Skeletal muscle satellite cell (primary cell): ENCODE data around the gene SOX15.

Source experiments
- H3K27me3 ChIP-seq: 2 replicates; pipeline ENCODE4 v1.7.0; 2013; ENCODE audit warnings: low read length; ENCODE audit not compliant: control insufficient read depth, insufficient read depth
- H3K36me3 ChIP-seq: 2 replicates; pipeline ENCODE4 v1.7.0; 2013; ENCODE audit warnings: mild to moderate bottlenecking, control low read depth, low read length; ENCODE audit not compliant: insufficient read depth
- H3K4me1 ChIP-seq: 2 replicates; pipeline ENCODE4 v1.7.0; 2013; ENCODE audit warnings: low read length; ENCODE audit not compliant: control insufficient read depth, insufficient read depth
- H3K4me2 ChIP-seq: 2 replicates; pipeline ENCODE4 v1.7.0; 2013; ENCODE audit warnings: mild to moderate bottlenecking, low read length
- H3K4me3 ChIP-seq: 2 replicates; pipeline ENCODE4 v1.7.0; 2013; ENCODE audit warnings: low read length
- H3K9ac ChIP-seq: 2 replicates; pipeline ENCODE4 v1.7.0; 2013; ENCODE audit warnings: mild to moderate bottlenecking, low read depth, low read length, moderate library complexity
- H3K9me3 ChIP-seq: replicated peaks from 2 replicates; pipeline ENCODE4 v1.7.0; 2013; ENCODE audit warnings: mild to moderate bottlenecking, control low read depth, low read length

The SOX15 gene

DNA sequence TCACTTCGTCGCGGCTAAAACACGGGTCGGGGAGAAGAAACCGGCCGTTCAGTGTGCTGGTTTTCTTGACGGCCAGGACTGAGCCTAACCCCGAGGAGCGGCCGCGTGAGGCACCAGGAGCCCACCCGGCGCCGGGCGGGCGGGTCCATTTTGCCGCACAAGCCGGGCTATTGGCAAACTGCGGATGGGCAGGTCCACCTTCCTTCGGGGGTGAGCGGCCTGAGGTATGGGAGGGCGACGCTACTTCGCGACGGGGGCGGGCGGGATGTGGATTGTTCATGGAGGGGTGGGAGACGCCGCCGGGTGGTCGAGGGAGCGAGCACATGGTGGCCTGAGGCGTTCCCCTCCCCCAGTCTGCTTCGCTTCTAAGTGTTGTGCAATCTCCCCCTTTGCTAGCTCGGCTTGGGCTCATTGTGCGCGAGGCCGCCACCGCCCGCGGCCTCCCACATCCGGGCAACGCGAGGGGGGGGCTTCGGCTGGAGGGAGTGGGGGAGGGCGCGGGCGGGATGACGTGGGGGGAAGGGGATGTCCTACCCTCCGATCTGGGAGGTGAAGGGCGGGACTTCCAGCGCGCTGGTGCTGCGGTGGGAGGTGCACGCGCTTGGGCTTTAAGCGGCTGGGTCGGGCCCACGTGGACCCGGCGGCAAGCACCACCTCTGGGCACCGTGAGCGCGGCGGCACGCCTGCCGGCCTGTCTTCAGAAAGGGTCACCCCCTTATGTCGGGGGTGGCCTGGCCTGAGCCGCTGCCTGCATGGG, 16.4 kb downstream of the SOX15 start:
- Histone ChIP-seq H3K9me3 (no peaks in the 10 kb centered on the region), H3K36me3 (peaks cover 76% of the 10 kb centered on the region), H3K9ac (peak overlapping the region; percentile 99), H3K4me2 (peak overlapping the region; percentile 89), H3K4me3 (peak overlapping the region; percentile 90), H3K27me3 (no peaks in the 10 kb centered on the region), H3K4me1 (peaks cover 44% of the 10 kb centered on the region)

DNA sequence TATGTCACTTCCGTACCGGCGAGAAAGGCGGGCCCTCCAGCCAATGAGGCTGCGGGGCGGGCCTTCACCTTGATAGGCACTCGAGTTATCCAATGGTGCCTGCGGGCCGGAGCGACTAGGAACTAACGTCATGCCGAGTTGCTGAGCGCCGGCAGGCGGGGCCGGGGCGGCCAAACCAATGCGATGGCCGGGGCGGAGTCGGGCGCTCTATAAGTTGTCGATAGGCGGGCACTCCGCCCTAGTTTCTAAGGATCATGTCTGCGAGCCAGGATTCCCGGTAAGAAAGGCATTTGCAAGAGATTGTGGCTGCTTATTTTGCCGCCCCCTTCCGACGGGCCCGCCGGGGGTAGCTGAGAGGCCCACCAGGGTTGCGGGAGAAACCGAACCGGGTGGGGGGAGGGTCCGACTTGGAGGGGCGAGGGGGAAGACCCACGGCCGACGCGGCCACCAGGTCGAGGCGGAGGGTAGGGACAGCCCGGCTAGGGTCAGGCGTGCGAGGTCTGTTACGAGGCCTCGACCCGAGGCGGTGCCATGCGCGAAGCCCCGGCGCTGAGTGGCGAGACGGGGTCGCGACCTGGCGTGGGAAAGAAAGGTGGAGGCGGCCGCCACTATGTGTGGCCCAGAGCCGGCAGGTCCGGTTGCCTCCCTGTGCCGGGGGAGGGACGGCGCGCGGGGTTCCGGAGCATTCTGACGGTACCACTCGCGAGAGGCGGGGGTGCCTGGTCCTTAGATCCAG, 17.1 kb downstream of the SOX15 start:
- Histone ChIP-seq H3K4me3 (peak overlapping the region; percentile 90), H3K27me3 (no peaks in the 10 kb centered on the region), H3K36me3 (peaks cover 70% of the 10 kb centered on the region), H3K4me1 (peaks cover 38% of the 10 kb centered on the region), H3K9me3 (no peaks in the 10 kb centered on the region), H3K9ac (peak overlapping the region; percentile 99), H3K4me2 (peak overlapping the region; percentile 50)

DNA sequence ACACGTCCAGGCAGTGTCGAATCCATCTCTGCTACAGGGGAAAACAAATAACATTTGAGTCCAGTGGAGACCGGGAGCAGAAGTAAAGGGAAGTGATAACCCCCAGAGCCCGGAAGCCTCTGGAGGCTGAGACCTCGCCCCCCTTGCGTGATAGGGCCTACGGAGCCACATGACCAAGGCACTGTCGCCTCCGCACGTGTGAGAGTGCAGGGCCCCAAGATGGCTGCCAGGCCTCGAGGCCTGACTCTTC, 17.6 kb downstream of the SOX15 start:
- Histone ChIP-seq H3K9me3 (no peaks in the 10 kb centered on the region), H3K4me1 (peaks cover 33% of the 10 kb centered on the region), H3K27me3 (no peaks in the 10 kb centered on the region), H3K9ac (peak overlapping the region; percentile 80), H3K36me3 (peaks cover 69% of the 10 kb centered on the region), H3K4me3 (peak overlapping the region; percentile 66), H3K4me2 (peak overlapping the region; percentile 80)

DNA sequence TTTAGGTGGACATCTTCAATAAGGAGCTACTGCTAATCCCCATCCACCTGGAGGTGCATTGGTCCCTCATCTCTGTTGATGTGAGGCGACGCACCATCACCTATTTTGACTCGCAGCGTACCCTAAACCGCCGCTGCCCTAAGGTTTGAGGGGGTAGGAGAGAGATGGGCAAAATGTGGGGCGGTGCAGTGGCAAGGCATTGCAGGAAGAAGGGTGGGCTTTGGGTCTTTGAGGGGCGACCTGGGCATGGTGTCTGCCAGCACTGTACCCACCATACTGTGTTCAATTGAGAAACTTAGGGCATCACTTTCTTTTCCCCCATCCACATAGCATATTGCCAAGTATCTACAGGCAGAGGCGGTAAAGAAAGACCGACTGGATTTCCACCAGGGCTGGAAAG, 19.5 kb downstream of the SOX15 start:
- Histone ChIP-seq H3K4me1 (peaks cover 16% of the 10 kb centered on the region), H3K9ac (no peak overlapping the region), H3K27me3 (no peaks in the 10 kb centered on the region), H3K9me3 (no peaks in the 10 kb centered on the region), H3K36me3 (peaks cover 65% of the 10 kb centered on the region), H3K4me3 (no peak overlapping the region), H3K4me2 (no peak overlapping the region)

DNA sequence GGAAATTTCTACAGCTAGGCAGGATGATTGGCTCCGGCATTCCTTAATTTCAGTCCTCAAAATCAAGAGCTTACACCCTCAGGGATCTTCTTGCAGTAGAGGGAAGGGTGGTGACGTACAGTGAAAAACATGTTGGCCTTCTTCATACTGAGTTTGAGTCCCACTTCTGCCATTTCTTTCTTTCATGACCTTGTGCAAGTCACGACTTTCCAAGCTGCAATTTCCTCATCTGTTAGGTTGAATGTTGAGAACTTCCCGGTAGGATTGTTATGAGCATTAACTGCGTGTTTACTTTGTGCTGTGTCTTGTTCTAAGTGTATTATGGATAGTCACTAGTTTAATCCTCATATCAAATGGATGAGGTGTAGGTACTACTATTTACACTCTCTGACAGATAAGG, 20.3 kb downstream of the SOX15 start:
- Histone ChIP-seq H3K9me3 (no peaks in the 10 kb centered on the region), H3K4me2 (no peak overlapping the region), H3K4me1 (peaks cover 8% of the 10 kb centered on the region), H3K27me3 (no peaks in the 10 kb centered on the region), H3K36me3 (peaks cover 65% of the 10 kb centered on the region), H3K9ac (no peak overlapping the region), H3K4me3 (no peak overlapping the region)

DNA sequence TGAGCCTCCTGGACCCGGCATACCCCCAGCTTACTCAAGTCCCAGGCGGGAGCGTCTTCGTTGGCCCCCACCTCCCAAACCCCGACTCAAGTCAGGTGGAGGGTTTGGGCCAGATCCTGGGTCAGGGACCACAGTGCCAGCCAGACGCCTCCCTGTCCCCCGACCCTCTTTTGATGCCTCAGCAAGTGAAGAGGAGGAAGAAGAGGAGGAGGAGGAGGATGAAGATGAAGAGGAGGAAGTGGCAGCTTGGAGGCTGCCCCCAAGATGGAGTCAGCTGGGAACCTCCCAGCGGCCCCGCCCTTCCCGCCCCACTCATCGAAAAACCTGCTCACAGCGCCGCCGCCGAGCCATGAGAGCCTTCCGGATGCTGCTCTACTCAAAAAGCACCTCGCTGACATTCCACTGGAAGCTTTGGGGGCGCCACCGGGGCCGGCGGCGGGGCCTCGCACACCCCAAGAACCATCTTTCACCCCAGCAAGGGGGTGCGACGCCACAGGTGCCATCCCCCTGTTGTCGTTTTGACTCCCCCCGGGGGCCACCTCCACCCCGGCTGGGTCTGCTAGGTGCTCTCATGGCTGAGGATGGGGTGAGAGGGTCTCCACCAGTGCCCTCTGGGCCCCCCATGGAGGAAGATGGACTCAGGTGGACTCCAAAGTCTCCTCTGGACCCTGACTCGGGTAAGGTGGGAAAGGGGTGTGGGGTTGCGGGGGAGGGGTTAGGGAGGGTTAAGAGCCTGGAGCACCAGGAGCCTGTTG, 26.6 kb downstream of the SOX15 start:
- Histone ChIP-seq H3K36me3 (peaks cover 35% of the 10 kb centered on the region), H3K9me3 (no peaks in the 10 kb centered on the region), H3K4me1 (peaks cover 29% of the 10 kb centered on the region), H3K27me3 (no peaks in the 10 kb centered on the region), H3K4me2 (peak overlapping the region; percentile 91), H3K4me3 (peak overlapping the region; percentile 85), H3K9ac (peak overlapping the region; percentile 93)

DNA sequence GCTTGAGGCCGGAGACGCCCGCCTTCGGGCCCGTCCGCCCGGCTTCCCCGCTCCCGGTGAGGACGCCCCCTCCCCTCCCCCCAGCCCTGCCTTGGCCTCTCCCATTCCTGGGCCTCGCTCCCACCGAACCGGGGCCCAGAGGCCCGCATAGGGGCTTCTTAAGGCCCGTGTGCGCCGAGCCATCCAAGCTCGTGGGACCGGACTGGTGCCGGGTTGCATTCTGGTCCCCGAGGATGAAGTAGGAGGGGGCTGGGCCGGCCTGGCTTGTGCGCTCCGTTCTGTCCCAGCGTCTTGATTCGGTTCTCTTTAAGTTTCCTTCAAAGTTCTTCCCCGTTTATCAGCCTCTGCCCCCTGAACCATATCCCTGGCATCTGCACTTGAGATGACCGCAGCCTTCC, 27.7 kb downstream of the SOX15 start:
- Histone ChIP-seq H3K27me3 (no peaks in the 10 kb centered on the region), H3K4me2 (peak overlapping the region; percentile 91), H3K9me3 (no peaks in the 10 kb centered on the region), H3K9ac (peak overlapping the region; percentile 93), H3K4me1 (peaks cover 35% of the 10 kb centered on the region), H3K36me3 (peaks cover 32% of the 10 kb centered on the region), H3K4me3 (peak overlapping the region; percentile 85)

DNA sequence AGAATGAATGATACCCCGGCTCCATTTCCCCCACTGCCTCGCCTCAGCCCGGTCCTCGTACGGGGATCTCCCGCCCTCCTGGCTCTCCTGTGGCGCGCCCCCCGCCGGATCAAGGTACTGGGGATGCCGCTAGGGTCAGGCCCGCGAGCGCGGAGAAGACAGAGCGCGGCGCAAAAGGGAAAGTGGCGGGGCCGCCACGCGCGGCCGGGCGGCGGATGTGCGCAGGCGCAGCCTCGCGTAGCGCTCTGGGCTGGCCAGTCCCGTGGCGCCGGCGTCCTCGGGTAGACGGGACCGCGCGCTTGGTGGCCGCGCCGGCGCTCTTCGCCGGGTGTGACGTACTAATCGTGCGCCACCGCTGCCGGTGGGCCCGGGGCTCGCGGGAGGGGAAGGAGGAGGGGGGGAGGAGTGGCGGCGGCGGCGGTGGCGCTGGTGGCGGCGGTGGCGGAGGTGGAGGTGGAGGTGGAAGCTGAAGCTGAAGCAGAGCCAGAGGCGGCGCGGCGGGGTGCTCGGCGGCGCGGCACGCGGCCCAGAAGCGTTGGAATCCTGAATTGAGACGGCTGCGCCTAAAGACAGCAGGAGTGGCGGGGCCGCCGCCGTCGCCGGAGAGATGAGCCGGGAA, 28.2 kb downstream of the SOX15 start, which contains the start of gene SENP3:
Gene SENP3 (plus strand): TSS at position 331 of the 619 bp plus-strand sequence. CDS start 1,158 bp downstream, outside the sequence.
- peak within 1 kb of the TSS; percentile 99 for H3K4me2 ChIP-seq
- peaks cover 35% of the 10 kb centered on the region for H3K4me1 ChIP-seq
- H3K27me3 ChIP-seq: no peaks in the 10 kb centered on the region
- no peaks in the 10 kb centered on the region for H3K9me3 ChIP-seq
- peak within 1 kb of the TSS; percentile 93 for H3K9ac ChIP-seq
- H3K4me3 ChIP-seq: peak within 1 kb of the TSS; percentile 85
- H3K36me3 ChIP-seq: peaks cover 27% of the 10 kb centered on the region

DNA sequence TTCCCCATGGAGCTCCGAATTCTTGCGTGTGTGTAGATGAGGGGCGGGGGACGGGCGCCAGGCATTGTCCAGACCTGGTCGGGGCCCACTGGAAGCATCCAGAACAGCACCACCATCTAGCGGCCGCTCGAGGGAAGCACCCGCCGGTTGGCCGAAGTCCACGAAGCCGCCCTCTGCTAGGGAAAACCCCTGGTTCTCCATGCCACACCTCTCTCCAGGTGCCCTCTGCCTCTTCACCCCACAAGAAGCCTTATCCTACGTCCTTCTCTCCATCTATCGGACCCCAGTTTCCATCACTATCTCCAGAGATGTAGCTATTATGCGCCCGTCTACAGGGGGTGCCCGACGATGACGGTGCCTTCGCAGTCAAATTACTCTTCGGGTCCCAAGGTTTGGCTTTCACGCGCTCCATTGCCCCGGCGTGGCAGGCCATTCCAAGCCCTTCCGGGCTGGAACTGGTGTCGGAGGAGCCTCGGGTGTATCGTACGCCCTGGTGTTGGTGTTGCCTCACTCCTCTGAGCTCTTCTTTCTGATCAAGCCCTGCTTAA, 28.8 kb downstream of the SOX15 start:
- Histone ChIP-seq H3K4me2 (peak overlapping the region; percentile 99), H3K27me3 (no peaks in the 10 kb centered on the region), H3K4me3 (peak overlapping the region; percentile 85), H3K4me1 (peaks cover 35% of the 10 kb centered on the region), H3K9ac (peak overlapping the region; percentile 93), H3K36me3 (peaks cover 22% of the 10 kb centered on the region), H3K9me3 (no peaks in the 10 kb centered on the region)

DNA sequence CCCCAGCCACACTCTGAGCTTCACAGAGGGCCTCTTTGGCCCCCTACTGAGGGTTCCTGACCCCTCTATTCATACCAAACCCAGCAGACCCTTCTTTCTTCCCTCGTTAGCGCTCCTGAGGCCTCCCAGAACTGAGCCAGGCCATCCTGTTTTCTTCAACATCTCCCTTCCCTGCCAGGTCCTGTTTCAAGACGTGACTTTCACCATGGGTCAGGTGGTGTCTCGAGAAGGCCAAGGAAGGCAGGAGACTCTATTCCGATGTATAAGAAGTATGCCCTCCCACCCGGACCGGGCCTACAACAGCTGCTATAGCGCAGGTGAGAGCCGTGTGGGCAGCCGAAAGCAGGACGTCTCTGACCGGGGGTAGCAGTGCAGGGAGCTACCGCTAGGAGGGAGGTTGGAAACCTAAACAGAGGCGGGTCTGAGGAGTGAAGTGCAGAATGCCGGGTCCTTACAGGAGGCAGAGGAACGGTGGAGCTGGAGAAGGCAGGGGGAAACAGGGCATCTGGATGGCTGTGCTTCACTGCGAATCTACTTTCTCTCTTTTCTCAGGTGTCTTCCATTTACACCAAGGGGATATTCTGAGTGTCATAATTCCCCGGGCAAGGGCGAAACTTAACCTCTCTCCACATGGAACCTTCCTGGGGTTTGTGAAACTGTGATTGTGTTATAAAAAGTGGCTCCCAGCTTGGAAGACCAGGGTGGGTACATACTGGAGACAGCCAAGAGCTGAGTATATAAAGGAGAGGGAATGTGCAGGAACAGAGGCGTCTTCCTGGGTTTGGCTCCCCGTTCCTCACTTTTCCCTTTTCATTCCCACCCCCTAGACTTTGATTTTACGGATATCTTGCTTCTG, 29.5 kb downstream of the SOX15 start:
- Histone ChIP-seq H3K4me2 (peak overlapping the region; percentile 99), H3K9me3 (no peaks in the 10 kb centered on the region), H3K9ac (peak overlapping the region; percentile 93), H3K4me3 (peak overlapping the region; percentile 85), H3K27me3 (no peaks in the 10 kb centered on the region), H3K4me1 (peaks cover 35% of the 10 kb centered on the region), H3K36me3 (peaks cover 17% of the 10 kb centered on the region)
